NCI-H2227 (cell line): Measurements from ENCODE around the gene PCYT1A.

Experiments used
- DNase-seq: peaks from one replicate; lab custom pipeline; 2025; ENCODE audit not compliant: unreplicated experiment; lab: John Stamatoyannopoulos, UW

The PCYT1A gene

GRCh38 chr3:196238612-196239560 lies 48.6 kb downstream of the PCYT1A start:
- DNase-seq: no peak

- no peak for DNase-seq
Observed at GRCh38 chr3:196237203-196237602, 50.3 kb downstream of the PCYT1A start.

GRCh38 chr3:196236223-196236622 lies 51.3 kb downstream of the PCYT1A start:
- no peak for DNase-seq

DNA sequence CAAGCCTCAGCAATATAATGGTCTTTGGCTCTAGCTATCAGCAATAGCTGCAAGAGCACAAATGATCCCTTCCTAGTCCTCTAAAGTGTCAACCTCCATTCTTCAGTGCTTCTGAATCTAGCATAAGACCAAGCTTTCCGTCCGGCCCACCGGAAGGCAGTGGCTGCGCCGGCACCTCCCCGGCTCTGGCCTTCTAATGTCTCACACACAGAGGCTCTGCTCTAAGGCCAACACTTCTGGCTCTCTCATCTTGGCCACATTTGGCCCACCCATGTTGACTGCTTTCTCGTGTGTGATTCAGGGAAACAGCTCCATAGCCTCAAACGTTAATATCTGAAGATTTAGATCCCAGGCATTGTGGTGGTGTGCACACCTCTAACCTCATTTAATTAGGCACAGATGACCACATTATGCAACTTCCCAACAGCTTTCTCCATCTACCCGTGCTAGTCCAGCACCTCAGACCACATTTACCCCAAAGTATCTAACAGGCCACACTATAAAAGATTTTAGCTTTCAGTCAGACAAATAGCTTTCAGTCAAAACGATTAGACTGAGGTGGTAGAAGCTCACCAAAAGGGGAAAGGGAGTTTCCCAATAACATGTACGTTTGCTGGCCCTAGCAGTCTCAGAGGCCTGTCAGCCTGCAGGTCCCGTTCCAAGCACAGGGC lies 51.9 kb downstream of the PCYT1A start:
- no peak for DNase-seq

GRCh38 chr3:196232882-196233251 lies 54.7 kb downstream of the PCYT1A start:
- no peak for DNase-seq

GRCh38 chr3:196232154-196232881 lies 55.2 kb downstream of the PCYT1A start:
- DNase-seq: no peak

DNA sequence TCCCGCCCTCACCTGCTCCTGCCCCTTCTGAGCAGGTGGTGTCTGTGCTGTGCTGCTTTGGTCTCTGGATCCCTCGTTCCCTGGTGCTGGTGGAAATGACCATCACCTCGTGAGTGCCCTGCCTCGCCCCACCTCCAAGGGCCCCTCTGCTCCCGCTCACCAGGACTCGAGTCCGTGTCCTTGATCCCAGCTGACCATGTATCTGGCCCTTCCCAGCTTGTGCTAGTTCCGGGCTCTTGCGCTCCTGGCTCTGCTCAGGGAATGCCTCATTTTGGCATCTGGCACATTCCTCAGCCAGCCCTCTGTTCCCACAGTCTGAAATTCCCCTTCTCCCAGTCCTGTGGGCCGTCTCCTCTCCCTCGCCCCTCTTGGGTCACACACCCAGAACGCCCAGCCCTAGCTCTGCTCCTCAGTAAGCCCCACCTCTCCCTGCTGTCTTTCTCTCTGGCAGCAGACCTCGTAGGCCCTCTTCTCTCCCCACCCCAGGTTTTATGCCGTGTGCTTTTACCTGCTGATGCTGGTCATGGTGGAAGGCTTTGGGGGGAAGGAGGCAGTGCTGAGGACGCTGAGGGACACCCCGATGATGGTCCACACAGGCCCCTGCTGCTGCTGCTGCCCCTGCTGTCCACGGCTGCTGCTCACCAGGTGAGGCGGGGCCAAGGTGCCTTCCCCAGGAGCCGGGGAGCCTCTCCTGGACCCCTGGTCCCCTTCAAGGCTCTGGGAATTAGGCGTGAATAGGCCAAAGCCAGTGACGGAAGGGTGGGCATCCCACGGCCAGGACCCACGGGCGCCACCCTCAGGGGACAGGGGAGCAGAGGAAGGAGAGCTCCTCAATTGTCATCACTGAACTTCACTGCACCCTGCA lies 59.7 kb downstream of the PCYT1A start:
- DNase-seq: no peak

GRCh38 chr3:196227121-196227561 lies 60.4 kb downstream of the PCYT1A start:
- no peak for DNase-seq

DNA sequence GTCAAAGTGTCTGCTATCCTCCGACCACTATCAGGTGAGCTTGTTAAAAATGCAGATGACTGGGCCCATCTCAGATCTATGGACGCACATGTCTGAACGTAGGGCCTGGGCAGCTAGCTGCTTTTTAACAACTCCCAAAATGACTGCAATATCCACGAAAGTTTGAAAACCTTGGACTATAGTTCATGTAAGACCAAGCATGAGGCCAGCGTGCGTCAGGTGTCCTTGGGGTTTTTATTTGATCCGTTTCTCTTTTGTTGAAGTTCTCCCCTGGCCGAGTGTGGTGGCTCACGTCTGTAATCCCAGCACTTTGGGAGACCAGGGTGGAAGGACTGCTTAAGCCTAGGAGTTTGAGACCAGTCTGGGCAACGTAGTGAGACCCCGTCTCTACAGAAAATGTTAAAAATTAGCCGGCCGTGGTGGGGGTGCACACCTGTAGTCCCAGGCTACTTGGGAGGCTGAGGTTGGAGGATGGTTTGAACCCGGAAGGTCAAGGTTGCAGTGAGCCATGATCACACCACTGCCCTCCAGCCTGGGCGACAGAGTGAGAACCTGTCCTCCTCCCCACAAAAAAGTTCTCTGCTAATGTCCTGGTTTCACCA lies 61.7 kb downstream of the PCYT1A start:
- DNase-seq: no peak

- DNase-seq: no peak
Observed at GRCh38 chr3:196225086-196225485, 62.4 kb downstream of the PCYT1A start.

- DNase-seq: peak; percentile 16
Observed at GRCh38 chr3:196222876-196223595, 64.5 kb downstream of the PCYT1A start.

DNA sequence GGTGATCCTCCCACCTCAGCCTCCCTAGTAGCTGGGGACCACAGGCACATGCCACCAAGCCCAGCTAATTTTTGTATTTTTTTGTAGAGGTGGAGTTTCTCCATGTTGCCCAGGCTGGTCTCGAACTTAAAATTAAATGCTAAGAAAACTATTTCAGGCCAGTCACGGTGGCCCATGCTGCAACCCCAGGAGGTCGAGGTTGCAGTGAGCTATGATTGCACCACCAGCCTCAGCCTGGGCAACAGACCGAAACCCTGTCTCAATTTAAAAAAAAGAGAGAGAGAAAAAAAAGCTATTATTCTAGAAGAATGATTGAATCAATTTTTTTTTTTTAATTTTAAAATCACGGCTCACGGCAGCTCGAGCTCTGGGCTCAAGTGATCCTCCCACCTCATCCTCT lies 66.5 kb downstream of the PCYT1A start:
- DNase-seq: no peak

GRCh38 chr3:196220587-196220986 lies 66.9 kb downstream of the PCYT1A start:
- DNase-seq: no peak

- DNase-seq: peak; percentile 53
Observed at GRCh38 chr3:196219970-196220311, 67.6 kb downstream of the PCYT1A start.

- DNase-seq: peak; percentile 89
Observed at GRCh38 chr3:196219194-196219969, 68.1 kb downstream of the PCYT1A start.

DNA sequence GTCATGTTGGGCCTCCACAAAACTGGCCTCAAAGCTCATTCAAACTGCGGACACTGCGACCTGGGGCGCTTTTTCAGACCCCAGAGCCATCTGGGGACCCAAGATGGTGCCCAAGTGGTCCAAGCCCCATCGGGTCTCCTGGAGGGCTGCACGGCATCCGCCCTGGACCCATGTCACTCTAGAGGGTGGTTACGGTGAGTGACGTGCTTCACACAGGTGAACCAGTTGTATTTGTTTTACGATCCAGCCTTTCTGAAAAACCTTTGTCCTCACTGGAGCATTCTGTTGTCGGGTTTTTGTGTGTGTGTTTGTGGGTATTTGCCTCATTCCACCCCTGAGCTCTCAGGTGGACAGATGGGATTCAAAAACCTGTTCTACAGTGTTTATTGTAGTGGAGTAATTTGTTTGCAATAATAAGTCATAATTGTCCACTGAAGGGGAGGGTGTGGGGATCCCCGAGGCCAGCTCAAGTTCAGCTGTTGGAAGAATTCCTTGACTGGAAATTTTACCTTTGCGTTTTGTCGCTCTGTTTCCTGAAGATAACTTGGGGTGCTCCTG lies 69.3 kb downstream of the PCYT1A start:
- no peak for DNase-seq

- DNase-seq: no peak
Observed at GRCh38 chr3:196217307-196218154, 70.0 kb downstream of the PCYT1A start.
